Activated T-cell treated with anti-CD3 and anti-CD28 coated beads for 4 hours (primary cell): ENCODE measurements around the gene EIF4E3.

Experiments used
- DNase-seq: peaks from one replicate; pipeline ENCODE4 v3.0.0-alpha.2; 2020

Gene EIF4E3

GRCh38 chr3:71725271-71725991, at the start of gene EIF4E3:
Gene EIF4E3 (minus strand): TSS chr3:71725402. CDS start chr3:71725367, 35 bp downstream.
- DNase-seq = no peak

- no peak for DNase-seq
These were observed 46.7 kb upstream of the EIF4E3 start for GRCh38 chr3:71771884-71772283.

GRCh38 chr3:71771126-71771525, 45.9 kb upstream of the EIF4E3 start:
- no peak for DNase-seq

- DNase-seq = no peak
These were observed 38.2 kb upstream of the EIF4E3 start for GRCh38 chr3:71763426-71763825.

GRCh38 chr3:71760140-71760539, 34.9 kb upstream of the EIF4E3 start:
- DNase-seq = no peak

- no peak for DNase-seq
These were observed 34.2 kb upstream of the EIF4E3 start for GRCh38 chr3:71759401-71759800.

- no peak for DNase-seq
These were observed 32.9 kb upstream of the EIF4E3 start for GRCh38 chr3:71758091-71758490.

- DNase-seq = no peak
These were observed 29.5 kb upstream of the EIF4E3 start for GRCh38 chr3:71754610-71755253.

GRCh38 chr3:71753701-71754609, 28.8 kb upstream of the EIF4E3 start, which contains the start of gene GPR27:
Gene GPR27 (plus strand): TSS chr3:71753855. CDS start chr3:71754050, 195 bp downstream.
- no peak for DNase-seq

- no peak for DNase-seq
These were observed 27.9 kb upstream of the EIF4E3 start for GRCh38 chr3:71752831-71753700.

GRCh38 chr3:71751602-71752001, 26.4 kb upstream of the EIF4E3 start:
- no peak for DNase-seq

- DNase-seq = no peak
These were observed 19.5 kb upstream of the EIF4E3 start for GRCh38 chr3:71744738-71745137.

- no peak for DNase-seq
These were observed 17.4 kb upstream of the EIF4E3 start for GRCh38 chr3:71742621-71743020.

- no peak for DNase-seq
These were observed 9.7 kb upstream of the EIF4E3 start for GRCh38 chr3:71734881-71735280.

- no peak for DNase-seq
These were observed 8.1 kb upstream of the EIF4E3 start for GRCh38 chr3:71733319-71733718.

- no peak for DNase-seq
These were observed 7.4 kb upstream of the EIF4E3 start for GRCh38 chr3:71732637-71733036.

GRCh38 chr3:71728632-71729342, 3.6 kb upstream of the EIF4E3 start:
- no peak for DNase-seq

- DNase-seq = peak; percentile 30
These were observed 944 bp upstream of the EIF4E3 start for GRCh38 chr3:71726146-71726545.

GRCh38 chr3:71724584-71725270, 475 bp downstream of the EIF4E3 start:
- DNase-seq = no peak

GRCh38 chr3:71724171-71724453, 1.1 kb downstream of the EIF4E3 start:
- DNase-seq = no peak

GRCh38 chr3:71723452-71724170, 1.6 kb downstream of the EIF4E3 start:
- peak; percentile 45 for DNase-seq
